Mammary epithelial cell (primary cell): Measurements from ENCODE around the gene PYY.

Experiments
- CTCF ChIP-seq, 2 donors: IDR thresholded peaks in 1 of 2; conservative IDR thresholded peaks in 1 of 2; 2 replicates each; pipeline ENCODE4 v1.5.1; 2011 to 2012; ENCODE audit warnings: inconsistent platforms in 2 of 2, low read length in 2 of 2, mild to moderate bottlenecking in 2 of 2, control low read depth in 1 of 2, low read depth in 1 of 2; ENCODE audit not compliant: insufficient read depth in 1 of 2; ENCODE audit errors: extremely low read depth in 1 of 2
- EZH2 ChIP-seq: IDR thresholded peaks from 2 replicates; pipeline ENCODE4 v1.6.1; 2012; ENCODE audit warnings: low read length, inconsistent platforms, borderline replicate concordance

GRCh38 chr17:43918026-43918389, 35.7 kb downstream of the PYY start:
- TF ChIP-seq CTCF (conservative IDR thresholded peaks at IDR 0.05 in 1 of 2, IDR thresholded peaks at IDR 0.05 in 1 of 2; ENCODE audit: extremely low read depth in 1 of 2, insufficient read depth in 1 of 2, low read depth in 1 of 2, low read length in 2 of 2) (no peak), EZH2 (no peak)
